HG02588 (cell line): ENCODE results near the gene MCRIP2.
"Not testable (repeated sequence)": the region's sequence is repeated elsewhere in the genome, so short reads cannot be mapped to it uniquely, and the experiment has no call there.

ENCODE experiments used
- ATAC-seq: cut with Tn5 transposase; IDR thresholded peaks from one replicate; pipeline ENCODE4 v1.9.1; 2021; ENCODE audit warnings: mild to moderate bottlenecking, moderate library complexity; ENCODE audit not compliant: unreplicated experiment

The MCRIP2 gene, protein sequence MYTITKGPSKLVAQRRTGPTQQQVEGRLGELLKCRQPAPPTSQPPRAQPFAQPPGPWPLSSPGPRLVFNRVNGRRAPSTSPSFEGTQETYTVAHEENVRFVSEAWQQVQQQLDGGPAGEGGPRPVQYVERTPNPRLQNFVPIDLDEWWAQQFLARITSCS

DNA sequence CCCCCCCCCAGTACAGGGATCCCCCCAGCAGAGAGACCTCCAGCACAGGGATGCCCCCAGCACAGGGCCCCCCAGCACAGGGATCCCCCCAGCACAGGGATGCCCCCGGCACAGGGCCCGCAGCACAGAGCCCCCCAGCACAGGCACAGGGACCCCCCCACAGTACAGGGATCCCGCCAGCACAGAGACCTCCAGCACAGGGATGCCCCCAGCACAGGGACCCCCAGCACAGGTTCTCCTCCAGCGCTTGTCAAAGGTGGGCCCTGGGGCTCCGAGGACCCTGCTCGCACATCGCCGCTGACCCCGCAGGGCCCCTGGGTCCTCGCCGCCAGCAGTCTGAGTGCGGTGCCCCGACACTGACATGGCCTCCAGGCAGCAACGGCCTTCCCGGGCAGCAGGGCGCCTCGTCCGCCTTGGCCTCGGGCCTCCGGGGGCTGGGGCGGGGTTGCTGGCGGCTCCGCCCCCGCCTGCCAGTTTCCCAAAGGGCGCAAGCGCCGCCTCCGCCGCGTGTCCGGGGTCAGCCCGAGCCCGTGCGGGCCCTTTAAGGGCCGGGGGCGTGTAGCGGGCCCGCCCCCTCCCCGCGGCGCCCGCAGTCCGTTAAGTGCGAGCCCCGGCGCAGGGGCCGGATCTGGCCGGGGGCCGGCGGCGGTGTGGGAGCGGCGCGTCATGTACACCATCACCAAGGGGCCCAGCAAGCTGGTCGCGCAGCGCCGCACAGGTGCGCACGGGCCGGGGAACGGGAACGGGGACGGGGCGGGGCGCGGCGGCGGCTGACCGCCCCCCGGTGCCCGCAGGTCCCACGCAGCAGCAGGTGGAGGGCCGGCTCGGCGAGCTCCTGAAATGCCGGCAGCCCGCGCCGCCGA, at the start of gene MCRIP2:
Gene MCRIP2 (plus strand): TSS at position 503 of the 863 bp plus-strand sequence. CDS start 164 bp downstream, at position 667.
- peak; percentile 63 for ATAC-seq

DNA sequence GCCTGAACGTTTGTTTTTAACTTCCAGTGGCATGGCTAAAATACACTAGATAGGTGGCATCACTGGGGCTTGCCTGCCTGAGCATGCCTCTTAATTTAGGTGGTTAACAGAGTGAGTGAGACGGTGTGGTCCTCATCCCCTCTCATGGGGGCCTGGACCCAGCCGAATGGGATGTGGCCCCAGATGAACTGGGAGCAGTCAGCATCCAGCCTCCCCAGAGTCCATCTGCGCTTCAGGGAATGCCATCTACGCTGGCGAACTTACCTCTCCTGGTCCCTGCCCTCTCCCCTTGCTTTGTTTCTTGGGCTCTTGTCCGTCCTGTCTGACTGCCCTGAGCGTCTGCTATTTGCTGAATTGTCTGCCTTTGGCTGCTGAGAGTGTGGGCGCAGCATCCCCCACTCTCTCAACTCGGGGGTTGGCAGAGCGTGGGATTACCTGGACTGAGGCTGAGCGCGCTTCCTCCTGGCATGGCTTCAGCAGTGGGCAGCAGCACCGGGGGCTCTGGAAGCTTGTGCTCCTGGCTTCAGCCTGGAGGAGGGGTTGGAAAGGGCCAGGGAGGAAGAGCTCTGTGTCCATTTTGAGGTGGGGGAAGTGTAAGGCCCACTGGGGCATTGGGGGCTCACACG, 49.6 kb upstream of the MCRIP2 start:
- no peak for ATAC-seq

DNA sequence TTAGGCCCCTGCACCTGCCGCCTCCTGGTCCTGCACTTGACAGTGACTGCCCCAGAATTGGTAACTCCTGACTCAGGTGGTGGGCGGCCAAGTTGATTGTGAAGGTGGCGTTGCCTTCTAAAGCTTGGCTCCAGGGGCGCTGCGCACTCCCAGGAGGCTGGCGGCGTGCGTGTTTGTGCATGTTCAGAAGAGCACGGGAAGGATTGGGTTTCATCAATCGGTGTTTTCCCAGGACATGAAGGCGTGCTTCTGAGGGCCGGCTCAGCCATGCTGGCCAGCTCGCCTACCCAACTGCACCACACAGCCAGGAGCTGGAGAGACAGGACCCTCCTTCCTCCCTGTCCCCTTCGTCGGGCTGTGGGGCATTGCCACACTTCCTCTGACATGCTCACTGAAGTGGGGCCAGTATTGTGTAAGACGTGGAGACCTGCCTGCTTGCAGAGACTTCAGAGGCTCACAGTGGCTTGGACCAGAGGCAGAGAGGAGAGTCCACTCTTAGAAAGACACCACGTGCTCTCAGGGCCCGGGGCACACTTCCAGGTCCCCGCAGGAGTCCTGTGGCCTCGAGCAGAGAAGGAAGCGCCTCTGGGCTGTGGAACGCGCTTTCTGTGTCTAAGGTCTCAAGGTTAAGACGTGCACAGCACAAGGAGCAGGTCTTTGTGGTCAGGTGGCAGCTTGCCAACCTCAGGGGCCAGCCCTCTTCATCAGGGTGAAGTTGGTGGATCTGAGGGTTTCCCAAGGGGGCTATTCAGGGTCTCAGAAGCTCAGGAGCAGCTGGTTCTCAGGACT, 48.9 kb upstream of the MCRIP2 start:
- ATAC-seq = no peak

DNA sequence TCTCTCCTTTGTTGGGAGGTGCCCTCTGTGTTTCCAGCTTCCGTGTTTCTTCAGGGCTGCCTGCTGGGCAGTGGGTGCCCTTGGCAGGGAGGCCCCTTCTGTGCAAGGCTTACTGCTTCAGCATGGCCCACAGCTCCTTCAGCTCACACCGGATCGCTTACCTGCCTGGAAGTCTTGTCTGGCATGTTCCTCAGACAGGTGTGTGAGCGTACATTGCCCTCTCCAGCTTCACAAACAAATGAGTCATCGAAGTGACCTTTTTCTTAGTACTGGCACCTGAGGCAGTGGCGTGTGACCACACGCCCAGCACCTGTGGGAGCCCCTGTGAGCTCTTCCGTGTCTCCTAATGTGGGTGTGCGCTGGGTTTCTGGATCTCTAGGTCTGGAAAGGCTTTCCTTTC, 48.2 kb upstream of the MCRIP2 start:
- no peak for ATAC-seq

DNA sequence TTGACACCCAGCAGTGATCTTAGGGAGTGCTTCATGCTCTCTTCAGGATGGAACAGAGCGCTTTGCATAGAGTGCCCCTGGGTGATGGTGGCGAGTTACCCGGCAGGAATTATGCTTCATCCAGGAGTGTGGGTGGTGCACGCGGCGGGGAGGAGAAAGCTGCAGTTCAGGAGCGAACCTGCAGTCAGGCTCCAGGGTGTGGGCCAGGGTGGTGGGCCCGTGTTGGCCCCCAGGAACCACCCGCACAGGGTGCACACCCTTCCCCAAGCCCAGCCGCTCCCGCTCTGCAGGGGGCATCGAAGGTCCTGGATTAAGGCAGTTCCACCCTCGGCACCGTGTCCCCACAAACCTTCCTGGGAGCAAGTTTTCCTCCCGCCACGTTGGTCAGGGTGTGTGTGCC, 47.8 kb upstream of the MCRIP2 start:
- no peak for ATAC-seq

DNA sequence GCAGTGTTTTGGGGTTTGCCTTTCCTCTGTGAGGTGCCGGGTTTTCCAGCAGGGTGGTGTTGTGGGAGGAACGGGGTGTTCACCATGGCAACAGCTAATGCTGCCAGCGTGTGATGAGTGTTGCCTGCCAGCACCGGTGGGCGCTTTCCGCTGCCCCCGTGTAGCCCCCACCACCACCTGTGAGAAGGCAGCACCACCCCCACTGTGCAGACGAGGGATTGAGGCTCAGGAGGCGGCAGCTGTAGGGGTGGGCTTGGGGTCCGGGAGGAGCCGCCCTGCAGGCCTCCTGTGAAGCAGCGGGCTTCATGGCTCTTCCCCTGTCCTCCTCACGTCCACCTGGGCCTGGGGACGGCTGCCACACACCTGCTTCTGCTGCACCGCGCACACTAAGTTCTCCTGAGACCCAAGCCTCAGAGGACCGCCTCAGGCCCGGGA, 46.5 kb upstream of the MCRIP2 start:
- no peak for ATAC-seq

DNA sequence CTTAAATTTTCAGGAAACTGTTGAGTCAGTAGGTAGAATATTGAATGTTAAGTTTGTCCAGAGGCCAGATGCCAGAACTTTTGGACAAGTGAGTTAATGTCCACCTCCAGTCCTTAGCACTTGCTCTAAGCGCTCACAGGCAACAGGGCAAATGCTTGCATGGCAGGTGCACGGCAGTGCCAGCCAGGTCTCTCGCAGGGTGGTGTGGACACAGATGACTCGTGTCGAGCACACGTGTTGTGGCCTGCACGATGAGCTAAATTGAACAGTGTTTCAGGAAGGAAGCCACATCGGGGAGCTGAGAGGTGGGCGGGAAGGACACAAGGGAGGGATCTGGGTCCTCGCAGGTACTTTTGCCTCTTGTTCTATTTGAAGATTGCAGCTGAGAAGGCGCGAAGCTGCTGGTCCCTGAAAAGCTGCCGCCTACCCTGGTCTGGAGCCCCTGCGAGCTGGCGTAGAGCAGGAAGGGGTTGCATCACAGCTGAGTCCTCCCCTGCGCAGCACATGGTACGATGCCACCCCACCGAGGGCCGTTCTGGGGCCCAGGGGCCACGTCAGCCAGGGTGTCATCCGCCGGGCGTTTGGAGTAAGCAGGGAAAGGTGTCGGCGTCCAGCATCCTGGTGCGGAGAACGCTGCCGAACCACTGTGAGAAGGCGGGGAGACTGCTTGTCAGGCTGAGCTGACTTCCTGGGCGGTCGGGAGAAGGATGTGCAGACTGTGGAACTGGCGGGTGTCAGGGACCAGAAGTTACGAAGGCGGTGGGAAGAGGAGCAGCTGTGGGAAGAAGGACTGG, 45.5 kb upstream of the MCRIP2 start:
- ATAC-seq = no peak

DNA sequence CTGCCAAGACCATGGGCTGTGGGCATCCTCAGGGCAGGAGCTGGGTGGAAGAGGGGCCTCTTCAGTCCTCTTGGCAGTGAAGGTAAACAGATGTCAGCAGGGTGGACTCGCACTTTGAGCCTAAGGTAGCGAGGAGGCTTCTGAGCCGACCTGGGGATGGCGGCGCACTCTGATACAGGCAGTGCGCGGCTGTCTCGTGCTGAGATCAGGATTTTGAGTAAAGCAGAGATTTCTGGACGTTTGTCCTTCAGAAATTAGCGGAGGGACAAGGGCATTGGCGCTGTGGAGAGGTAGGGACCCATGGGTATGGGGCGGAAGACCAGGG, 44.9 kb upstream of the MCRIP2 start:
- ATAC-seq = no peak

DNA sequence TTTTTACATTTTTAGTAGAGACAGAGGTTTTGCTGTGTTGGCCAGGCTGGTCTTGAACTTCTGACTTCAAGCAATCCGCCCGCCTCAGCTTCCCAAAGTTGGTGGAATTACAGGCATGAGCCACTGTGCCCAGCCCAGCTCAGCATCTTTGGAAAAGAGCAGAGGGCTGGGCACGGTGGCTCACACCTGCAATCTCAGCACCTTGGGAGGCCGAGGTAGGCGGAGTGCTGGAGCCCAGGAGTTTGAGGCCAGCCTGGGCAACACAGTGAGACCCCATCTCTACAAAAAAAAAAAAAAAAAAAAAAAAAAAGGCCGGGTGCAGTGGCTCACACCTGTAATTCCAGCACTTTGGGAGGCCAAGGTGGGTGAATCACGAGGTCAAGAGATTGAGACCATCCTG, 44.0 kb upstream of the MCRIP2 start:
- not testable (repeated sequence) for ATAC-seq

DNA sequence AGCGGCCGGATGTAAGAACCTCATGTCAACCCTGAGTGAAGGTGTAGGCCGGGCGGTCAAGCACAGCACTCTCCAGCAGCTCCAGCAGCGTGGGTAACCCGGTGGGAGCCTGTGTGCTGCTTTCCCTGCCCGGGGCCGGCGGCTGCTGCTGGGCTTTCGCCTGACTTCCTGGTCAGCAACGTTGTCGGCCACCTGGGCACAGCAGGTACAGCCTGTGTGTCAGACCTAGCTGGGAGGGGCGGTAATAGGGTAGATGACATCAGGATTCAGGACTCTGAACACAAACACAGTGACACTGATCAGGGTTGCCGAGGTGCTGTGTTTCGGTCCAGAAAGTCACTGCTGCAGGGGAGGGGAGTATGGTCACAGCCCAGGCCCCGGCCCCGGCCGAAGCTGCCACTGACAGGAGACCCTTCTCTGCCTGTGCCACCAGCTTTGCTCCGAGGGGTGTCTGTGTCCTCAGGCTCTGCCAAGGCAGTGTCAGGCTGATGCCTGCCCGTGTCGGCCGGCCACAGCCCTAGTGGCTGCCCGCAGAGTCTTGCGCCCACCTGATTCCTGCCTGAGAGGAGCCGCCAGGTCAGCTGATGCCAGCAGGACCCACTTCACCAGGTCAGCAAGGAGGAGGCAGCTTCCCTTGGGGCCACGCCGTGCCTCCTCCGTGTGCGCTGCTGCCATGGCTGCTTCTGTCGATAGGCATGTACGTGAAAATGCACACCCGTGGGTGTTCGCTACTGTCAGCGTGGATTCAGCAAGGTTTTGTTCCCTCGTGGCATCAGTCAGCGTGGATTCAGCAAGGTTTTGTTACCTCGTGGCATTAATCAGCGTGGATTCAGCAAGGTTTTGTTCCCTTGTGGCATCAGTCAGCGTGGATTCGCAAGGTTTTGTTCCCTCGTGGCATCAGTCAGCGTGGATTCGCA, 42.5 kb upstream of the MCRIP2 start:
- ATAC-seq = no peak

DNA sequence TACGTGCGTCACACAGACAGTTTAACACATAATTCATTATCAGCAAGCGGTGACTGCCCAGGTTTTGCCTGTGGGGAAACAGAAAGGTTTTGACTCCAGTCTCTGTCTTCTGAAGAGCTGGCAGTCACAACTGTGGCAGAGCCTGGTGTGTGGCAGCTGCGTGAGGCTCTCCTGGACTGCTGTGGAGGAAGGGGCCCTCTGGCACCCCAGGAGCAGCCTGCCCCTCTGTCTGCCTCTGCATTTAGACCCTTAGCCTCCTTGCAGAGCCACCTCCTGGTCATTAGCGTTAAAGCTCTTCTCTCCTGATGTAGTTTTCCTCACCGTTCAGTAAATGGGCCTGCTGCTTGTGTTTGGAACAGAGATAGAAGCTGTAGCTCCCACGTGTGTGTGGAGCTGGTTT, 40.8 kb upstream of the MCRIP2 start:
- no peak for ATAC-seq

DNA sequence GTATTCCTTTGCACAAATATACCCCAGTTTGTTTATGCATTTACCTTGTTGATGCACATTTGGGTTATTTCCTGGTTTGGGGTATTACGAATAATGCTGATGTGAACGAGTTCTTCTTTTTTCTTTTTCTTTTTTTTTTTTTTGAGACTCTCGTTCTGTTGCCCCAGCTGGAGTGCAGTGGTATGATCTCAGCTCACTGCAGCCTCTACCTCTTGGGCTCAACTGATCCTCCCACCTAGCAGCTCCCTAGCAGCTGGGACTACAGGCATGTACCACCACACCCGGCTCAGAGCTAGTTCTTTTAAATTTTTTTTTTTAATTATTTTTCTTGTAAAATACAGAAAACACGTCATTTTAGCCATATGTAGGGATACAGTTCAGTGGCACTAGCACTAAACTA, 37.7 kb upstream of the MCRIP2 start:
- no peak for ATAC-seq

DNA sequence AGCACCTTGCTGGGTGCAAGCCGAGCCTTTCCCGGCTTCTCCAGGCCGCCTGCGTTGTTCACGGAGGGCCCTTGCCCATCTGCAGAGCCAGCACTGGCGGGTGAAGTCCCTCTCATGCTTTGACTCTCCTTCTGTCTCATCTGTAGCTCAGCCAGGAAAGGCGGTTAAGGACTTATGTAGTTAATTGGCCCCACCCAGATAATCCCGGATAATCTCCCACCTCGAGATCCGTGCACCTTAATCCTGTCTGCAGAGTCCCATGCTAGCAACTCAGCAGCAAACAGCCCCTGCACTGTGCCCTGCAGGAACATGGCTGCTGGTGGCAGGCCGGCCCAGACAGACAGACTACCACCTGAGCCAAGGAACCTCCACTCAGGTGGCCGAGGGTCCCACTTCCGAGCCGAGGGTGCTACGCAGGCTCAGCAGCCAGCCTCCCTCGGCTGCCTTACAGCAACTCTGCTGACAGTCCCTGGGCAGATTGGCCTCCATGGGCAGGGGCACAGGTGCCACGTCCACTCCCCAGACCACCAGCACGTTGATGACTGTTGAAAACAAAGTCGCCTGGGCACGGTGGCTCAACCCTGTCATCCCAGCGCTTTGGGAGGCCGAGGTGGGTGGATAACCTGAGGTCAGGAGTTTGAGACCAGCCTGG, 34.8 kb upstream of the MCRIP2 start:
- ATAC-seq = no peak

DNA sequence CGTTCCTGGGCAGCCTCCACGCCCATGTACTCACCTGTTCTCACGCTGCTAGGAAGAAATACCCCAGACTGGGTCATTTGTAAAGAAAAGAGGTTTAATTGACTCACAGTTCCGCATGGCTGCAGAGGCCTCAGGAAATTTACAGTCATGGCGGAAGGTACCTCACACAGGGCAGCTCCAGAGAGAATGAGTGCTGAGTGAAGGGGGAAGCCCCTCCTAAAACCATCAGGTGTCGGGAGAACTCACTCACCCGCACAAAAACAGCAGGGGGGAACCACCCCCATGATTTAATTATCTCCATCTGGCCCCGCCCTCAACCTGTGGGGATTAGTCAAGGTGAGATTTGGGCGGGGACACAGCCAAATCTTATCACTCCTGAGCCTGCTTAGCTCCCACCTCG, 33.6 kb upstream of the MCRIP2 start:
- no peak for ATAC-seq

DNA sequence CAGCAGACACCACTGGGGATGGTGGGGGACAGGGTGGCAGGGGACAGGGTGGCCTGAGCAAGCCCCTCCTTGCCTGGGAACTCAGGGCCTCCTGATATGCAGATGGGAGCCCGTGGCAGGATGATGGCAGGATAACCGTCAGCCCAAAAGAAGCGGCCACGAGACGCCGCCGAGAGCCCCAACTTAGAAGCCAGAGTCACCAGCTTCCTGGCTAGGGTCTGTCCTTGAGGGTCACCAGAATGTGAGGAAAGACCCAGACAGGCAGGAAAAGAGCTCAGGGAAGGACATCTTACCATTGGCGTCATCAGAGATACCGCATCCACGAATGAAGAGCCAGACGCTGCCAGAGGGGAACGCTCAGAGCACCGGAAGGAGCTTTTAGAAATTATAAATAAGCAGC, 32.3 kb upstream of the MCRIP2 start:
- ATAC-seq = no peak

DNA sequence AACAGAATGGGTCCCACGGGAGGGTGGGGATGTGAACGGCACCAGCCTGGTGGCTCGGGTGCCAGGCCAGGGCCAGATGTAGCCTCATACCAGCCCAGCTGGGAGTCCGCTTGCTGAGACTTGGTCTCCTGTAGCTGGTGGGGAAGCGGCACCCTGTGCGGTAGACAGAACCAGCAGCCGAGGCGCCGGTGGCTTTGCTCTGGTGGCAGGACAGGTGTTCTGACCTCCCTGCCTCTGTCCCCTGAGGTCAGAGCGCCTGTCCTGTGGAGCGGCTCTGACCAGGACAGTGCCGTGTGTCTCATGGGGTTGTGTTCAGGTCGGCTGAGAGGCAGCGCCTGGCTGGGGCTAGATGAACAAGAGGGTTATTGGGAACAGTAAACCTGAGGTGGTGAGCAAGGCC, 31.6 kb upstream of the MCRIP2 start:
- no peak for ATAC-seq

DNA sequence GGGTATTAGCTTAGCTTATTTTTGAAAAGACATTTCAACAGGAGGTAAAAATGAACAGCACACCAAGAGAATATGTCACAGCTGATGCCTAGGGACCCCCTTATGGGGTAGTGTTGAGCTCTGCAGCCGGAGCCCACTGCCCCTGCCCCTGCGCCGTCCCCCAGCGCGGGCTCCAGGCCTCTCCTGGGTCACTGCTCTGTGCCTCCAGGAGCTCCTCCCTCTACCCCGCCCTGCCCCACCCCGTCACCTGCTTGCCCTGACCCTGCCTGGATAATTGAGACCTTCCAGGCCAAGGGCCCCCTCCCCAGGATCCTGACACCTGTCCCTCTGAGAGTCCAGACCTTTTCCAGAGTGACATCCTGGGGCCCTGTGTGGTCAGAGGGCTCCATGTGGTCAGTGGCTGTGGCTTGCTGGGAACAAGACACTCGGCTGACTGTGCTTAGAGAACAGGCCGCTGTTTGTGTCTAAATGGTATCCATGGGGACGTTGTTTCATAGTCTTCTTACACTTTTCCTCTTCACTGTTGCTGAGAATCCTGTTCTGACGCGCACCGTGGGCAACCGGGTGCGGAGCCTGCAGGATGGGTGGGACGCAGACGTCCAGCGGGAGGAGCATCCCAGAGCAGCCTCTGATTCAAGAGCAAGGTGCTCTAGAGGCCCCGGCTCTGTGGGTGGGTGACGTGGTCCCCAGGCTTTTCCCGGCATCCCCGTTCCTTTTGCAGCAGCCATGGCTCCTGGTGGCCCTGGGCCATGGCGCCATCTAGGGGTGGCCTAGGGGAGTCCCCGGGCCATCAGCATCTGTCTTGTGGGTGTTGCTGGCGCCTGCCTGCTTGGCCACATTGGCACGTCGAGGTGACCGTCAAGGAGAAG, 30.9 kb upstream of the MCRIP2 start:
- ATAC-seq = no peak

DNA sequence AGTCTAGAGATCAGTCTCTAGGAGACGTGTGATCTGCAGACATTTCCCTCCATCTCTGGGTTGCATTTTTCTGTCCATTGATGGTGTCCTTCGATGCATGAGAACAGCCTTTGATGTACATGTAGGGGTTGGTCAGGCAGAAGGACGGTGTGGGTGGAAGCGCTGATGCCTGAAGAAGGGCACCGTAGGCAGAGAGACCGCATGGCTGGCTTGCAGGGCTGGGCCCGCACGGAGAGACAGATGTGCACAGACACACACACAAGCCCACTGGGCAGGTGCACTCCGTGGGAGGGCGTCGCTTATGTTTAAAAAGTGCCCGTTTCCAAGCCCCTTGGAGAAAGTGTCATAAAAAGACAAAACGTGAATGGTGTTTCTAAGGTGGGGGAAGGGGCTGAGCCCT, 26.5 kb upstream of the MCRIP2 start:
- no peak for ATAC-seq
